T-helper 22 cell (primary cell): ENCODE data around the gene SPANXN4.

Experiments
- DNase-seq: peaks from one replicate; pipeline ENCODE4 v3.0.0-alpha.2; 2020; ENCODE audit warnings: low read depth

SPANXN4 gene

DNA sequence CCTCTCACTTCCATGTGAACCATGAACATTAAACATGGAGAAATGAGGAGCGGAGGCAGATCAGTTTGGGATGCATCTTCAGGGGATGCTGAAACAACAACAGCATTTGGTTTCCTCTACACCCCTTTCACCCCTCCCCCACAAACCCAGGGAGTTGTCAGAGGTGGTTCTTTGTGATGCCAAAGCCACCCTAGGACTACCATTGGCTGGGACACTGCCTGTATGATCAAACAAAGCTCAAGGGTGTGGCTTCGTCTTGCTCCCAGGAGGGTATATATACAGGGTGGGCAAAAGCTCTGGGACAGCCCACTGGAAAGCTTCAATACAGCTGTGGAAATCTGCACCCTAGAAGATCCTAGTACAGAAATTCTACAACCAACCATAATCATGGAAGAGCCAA, at the start of gene SPANXN4:
SPANXN4 (plus strand) TSS at position 301 of the 400 bp plus-strand sequence; CDS start at position 388, 87 bp downstream.
- no peak for DNase-seq

DNA sequence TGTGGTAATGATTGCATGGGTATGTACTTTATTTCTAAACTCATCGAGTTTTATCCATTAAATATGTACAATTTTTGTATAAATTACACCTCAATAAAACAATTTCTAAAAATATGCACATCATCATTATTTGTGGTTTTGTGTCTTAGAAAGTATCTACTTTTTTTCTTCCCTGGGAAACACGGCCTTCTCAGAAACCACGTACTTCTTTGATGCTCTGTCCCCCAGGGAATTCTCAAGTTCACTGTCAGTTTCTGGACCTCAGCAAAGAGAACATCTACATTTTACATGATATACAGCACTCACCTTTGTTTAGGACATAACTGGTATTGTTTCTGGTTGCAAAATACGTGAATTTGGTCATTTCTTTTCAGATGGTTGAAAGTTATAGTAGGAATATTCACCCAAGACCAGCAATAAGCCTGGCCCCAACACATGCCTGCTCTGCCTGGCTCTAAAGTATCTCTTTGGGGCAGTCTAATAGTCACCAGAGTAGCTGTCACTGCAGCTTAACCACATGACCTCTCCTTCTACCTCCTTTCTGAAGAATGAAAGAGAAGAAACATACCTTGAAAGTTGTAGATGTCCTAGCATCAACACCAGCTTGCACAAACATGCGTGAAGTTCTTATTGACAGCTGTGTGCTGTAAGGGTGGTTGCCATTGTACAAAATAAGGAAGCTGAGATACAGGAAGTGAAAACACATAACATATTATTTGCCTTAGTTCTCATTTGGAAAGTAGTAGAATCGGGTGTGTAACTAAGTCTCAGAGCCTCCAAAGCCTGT, 48.4 kb upstream of the SPANXN4 start:
- DNase-seq: no peak

DNA sequence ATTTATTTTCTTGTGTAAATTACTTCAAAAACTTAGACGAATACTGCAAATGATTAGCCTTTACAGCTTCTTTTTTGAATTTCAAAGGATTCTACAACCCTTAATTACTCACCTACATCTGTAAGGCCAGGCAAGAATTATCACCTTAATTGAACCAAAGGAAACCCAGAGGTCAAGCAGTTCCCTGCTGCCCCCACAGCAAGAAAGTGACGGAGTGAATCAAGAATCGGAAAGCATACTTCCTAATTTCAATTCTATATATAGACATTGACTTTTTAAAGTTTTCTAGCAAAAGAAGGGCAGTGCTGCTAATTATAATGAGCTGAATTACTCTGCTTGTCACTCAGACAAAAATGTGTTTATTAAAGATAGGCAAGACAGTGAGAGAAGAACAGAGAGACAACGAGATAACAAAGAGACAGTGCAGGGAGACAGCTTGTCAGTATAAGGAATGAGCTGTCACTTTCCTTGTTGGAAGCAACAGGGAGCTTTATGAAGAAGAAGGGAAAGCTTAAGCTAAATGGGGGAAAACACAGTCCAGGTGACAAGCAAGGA, 47.5 kb upstream of the SPANXN4 start:
- DNase-seq: no peak

GRCh38 chrX:142982679-142983078, 43.0 kb upstream of the SPANXN4 start:
- no peak for DNase-seq

DNA sequence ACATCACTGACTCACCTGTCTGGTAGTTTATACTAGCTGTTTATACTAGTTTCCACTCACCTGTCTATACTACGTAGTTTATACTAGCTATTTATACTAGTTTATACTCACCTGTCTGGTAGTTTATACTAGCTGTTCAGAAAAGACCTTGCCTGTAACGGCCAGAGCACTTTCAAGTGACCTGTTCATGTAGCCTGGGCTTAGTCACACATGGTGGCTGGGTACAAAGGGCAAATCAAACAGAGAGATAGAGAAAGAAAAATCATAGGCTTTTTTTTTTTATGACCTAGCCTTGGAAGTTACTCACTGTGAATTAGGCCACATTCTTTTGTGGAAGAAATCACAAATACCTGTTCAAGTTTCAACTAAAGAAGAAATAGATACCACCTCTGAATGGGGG, 30.7 kb upstream of the SPANXN4 start:
- no peak for DNase-seq

DNA sequence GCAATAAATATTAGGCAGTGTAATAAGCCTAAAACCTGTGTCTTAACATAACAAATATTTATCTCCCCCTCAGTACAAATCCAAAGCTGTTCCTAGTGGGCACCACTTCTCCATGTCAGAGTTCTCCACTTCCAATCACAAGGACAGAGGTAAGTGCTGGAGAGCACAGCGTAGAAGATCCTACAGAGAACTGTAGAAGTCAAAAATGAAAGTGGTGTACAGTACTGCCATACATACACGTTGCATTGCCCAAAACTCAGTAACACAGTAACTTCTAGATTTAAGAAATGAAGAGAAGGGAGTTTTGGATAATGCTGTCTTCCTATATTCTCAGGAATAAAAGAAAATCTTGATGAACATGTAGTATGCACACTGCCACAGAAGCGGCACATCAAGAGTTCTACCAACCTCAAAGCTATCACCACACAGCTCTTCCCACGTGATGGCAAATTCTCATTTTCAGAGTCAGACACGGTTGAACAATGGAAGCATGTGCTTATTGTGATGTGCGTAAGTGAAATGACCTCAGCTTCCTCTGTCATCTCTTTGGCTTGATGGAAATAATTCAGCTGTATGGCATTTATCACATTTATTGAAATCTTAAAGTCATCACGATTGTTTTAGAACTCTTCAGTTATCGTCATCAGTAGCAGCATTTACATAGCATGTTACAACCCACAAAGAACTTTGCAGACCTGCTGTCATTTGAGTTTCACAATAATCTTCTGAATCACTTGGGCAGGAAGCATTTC, 27.1 kb upstream of the SPANXN4 start:
- no peak for DNase-seq

DNA sequence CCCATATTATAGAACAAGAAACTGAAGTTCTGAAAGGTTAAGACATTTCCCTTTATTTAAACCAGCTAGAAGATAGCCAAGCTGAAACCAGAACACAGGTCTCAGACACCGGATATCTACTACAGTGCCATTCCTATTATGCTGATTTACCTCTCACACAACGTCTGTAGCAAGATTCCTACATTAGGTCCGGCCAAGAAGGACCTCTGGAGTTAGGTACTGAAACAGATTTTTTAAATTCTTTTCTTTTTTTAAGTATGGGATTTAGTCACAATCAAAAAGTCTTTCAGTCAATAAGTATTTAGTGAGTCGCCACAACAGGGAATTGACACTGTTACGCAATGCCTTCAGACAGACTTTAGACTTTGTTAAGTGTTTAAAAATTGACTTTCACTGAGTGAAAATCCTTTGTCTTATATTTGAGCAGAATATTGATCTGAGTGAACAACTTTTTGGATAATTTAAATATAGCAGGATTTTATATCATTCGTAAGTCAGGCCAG, 26.5 kb upstream of the SPANXN4 start:
- DNase-seq: no peak

- no peak for DNase-seq
Measured at GRCh38 chrX:143002206-143002605, 23.5 kb upstream of the SPANXN4 start.

GRCh38 chrX:143017272-143017671, 8.5 kb upstream of the SPANXN4 start:
- no peak for DNase-seq

DNA sequence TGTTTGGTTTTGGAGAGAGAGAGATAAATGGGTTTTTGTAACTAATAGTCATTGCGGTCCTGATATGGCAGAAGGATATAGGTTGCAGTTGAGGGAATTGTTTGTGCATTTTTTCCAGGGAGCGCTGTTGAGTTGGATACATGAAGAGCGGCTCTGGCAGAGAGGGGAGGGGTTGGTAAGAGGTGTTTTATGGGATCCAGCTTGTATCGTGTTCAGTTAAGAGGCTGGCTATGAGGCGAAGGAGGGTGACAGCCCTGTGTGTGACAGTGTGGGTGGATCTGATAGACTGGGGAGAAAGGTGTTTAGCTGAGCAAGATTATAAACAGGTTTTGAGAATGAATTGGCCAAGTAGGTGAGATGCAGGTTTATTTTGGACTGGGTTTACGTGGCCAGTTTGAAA, 1.5 kb downstream of the SPANXN4 start:
- DNase-seq: no peak

GRCh38 chrX:143047511-143047910, 21.8 kb downstream of the SPANXN4 start:
- no peak for DNase-seq

- DNase-seq: no peak
Measured at GRCh38 chrX:143058120-143058519, 32.4 kb downstream of the SPANXN4 start.

DNA sequence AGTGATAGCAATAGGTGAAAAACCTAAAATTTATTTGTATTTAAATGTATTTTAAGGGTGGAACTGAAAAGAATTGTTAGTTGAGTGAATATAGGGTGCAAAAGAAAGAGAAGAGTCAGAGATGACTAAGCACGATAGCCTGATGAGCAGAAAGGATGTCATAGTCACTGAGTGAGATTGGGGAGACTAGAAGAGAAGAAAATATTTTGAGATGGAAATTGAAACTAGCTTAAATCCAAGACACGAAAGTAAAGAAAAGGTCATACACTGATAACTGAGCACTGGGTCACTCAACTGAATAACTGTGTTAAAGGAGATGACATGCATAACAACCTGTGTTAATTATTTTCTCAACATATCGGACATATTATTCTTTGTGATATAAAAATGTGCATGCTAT, 55.5 kb downstream of the SPANXN4 start:
- DNase-seq: no peak

DNA sequence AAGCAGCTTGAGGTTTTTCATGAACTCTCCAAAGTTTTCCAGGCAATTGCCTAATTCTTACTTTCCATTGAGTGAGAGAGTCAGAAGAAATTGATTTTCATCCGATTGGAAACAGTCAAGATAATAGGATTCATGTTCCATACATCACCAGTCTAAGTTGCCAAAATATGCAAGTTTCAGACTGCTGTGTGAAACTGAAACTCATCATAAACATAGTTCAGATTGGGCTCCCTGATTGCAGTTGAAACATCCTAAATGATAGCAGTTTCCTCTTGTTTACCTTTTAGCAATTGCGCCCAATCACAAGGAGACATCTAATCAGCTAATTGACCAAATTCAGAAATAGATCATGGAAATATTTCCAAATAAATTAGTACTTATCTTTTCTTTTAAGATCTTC, 56.8 kb downstream of the SPANXN4 start:
- no peak for DNase-seq
